ENCODE measurements around the gene HAL.

The HAL gene

DNA sequence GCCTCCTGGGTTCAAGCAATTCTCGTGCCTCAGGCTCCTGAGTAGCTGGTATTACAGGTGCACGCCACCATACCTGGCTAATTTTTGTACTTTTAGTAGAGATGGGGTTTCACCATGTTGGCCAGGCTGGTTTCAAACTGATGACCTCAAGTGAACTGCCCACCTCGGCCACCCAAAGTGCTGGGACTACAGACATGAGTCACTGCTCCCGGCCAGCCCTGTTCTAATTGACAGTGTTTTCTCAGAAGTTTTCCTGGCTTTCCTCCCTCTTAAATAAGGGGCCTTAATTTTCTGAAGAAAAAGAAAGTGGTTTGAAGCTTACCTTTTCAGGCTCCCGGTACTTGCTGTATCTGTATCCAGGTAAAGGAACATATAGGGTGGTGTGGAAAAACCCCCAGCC is 1.7 kb downstream of the HAL start:
- Histone ChIP-seq H4K20me1 (ENCODE audit: insufficient read depth, low read length) (no peaks in the 10 kb centered on the region), H3K79me2 (ENCODE audit: low read length) (no peaks in the 10 kb centered on the region), H3K9ac (ENCODE audit: low read length) (no peak overlapping the region), H2AFZ (ENCODE audit: low read depth, low read length) (no peak overlapping the region), H3K27ac (ENCODE audit: low read length) (no peak overlapping the region), H3K36me3 (replicated peaks; ENCODE audit: low read depth, low read length) (no peaks in the 10 kb centered on the region), H3K4me1 (ENCODE audit: low read length) (peaks cover 5% of the 10 kb centered on the region), H3K27me3 (ENCODE audit: low read depth, low read length) (no peaks in the 10 kb centered on the region), H3K9me3 (ENCODE audit: insufficient read depth, low read length) (no peaks in the 10 kb centered on the region), H3K4me2 (ENCODE audit: low read length) (no peak overlapping the region), H3K4me3 (ENCODE audit: low read length) (no peak overlapping the region)
- TF ChIP-seq, protein P1, sequence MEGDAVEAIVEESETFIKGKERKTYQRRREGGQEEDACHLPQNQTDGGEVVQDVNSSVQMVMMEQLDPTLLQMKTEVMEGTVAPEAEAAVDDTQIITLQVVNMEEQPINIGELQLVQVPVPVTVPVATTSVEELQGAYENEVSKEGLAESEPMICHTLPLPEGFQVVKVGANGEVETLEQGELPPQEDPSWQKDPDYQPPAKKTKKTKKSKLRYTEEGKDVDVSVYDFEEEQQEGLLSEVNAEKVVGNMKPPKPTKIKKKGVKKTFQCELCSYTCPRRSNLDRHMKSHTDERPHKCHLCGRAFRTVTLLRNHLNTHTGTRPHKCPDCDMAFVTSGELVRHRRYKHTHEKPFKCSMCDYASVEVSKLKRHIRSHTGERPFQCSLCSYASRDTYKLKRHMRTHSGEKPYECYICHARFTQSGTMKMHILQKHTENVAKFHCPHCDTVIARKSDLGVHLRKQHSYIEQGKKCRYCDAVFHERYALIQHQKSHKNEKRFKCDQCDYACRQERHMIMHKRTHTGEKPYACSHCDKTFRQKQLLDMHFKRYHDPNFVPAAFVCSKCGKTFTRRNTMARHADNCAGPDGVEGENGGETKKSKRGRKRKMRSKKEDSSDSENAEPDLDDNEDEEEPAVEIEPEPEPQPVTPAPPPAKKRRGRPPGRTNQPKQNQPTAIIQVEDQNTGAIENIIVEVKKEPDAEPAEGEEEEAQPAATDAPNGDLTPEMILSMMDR (IDR thresholded peaks at IDR 0.05; ENCODE audit: low read depth, low read length): no peak
- no peak for TF ChIP-seq EZH2phosphoT487 (IDR thresholded peaks at IDR 0.05; ENCODE audit: low read depth)

DNA sequence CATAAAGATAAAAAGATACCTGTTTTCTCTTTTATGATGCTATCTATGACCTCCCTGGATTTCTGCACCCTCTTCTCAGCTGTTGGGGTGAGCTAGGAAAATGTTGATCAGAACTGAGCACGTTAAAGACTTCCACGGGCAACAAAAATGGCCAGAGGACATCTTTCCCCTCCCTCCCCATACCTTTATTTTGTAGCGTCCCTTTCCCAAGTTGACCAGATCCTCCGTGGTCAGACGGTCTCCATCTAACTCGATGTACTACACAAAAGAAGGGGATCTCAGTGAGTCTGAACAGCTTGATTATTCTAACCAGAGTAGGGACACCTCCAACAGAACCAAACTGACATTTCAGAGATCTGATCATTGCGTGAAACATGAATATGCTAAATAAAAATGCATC is 2.2 kb downstream of the HAL start:
- Histone ChIP-seq H3K36me3 (replicated peaks; ENCODE audit: low read depth, low read length) (no peaks in the 10 kb centered on the region), H3K79me2 (ENCODE audit: low read length) (no peaks in the 10 kb centered on the region), H3K9ac (ENCODE audit: low read length) (no peak overlapping the region)

DNA sequence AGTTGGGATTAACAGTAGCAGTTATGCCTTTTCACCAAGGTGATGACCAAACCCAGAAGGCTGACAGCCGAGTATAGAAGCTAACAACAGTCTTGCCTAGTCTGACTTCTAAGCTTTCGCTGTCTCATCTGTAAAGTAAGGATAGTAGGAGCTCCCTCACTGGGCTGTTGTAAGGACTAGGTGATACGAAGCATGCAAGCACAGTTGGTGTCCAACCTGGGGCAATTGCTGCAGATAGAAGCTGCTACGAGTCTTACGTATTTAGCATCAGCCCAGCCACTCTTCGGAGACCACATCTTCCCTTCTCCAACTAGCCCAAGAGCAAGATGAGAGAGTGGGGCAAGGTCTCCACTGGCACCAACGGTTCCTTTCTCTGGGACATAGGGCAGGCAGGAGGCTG is 6.0 kb downstream of the HAL start:
- Histone ChIP-seq H3K9ac (ENCODE audit: low read length) (no peak overlapping the region), H3K27ac (ENCODE audit: low read length) (no peak overlapping the region), H3K79me2 (ENCODE audit: low read length) (no peaks in the 10 kb centered on the region), H3K36me3 (replicated peaks; ENCODE audit: low read depth, low read length) (no peaks in the 10 kb centered on the region), H4K20me1 (ENCODE audit: insufficient read depth, low read length) (no peaks in the 10 kb centered on the region), H3K4me2 (ENCODE audit: low read length) (no peak overlapping the region), H3K4me3 (ENCODE audit: low read length) (no peak overlapping the region), H3K4me1 (ENCODE audit: low read length) (no peaks in the 10 kb centered on the region), H3K9me3 (ENCODE audit: insufficient read depth, low read length) (no peaks in the 10 kb centered on the region), H3K27me3 (ENCODE audit: low read depth, low read length) (no peaks in the 10 kb centered on the region), H2AFZ (ENCODE audit: low read depth, low read length) (no peak overlapping the region)
- TF ChIP-seq, protein P1 (IDR thresholded peaks at IDR 0.05; ENCODE audit: low read depth, low read length): no peak
- TF ChIP-seq EZH2phosphoT487 (IDR thresholded peaks at IDR 0.05; ENCODE audit: low read depth): no peak

More for the DNA sequence above, 2.2 kb downstream of the HAL start:
- H2AFZ ChIP-seq (ENCODE audit: low read depth, low read length): no peak overlapping the region
- peaks cover 5% of the 10 kb centered on the region for H3K4me1 ChIP-seq (ENCODE audit: low read length)
- no peak overlapping the region for H3K4me3 ChIP-seq (ENCODE audit: low read length)
- H3K27ac ChIP-seq (ENCODE audit: low read length): no peak overlapping the region
- no peaks in the 10 kb centered on the region for H3K9me3 ChIP-seq (ENCODE audit: insufficient read depth, low read length)
- no peak overlapping the region for H3K4me2 ChIP-seq (ENCODE audit: low read length)
- no peaks in the 10 kb centered on the region for H4K20me1 ChIP-seq (ENCODE audit: insufficient read depth, low read length)
- TF ChIP-seq, protein P1 (IDR thresholded peaks at IDR 0.05; ENCODE audit: low read depth, low read length): no peak
- H3K27me3 ChIP-seq (ENCODE audit: low read depth, low read length): no peaks in the 10 kb centered on the region

DNA sequence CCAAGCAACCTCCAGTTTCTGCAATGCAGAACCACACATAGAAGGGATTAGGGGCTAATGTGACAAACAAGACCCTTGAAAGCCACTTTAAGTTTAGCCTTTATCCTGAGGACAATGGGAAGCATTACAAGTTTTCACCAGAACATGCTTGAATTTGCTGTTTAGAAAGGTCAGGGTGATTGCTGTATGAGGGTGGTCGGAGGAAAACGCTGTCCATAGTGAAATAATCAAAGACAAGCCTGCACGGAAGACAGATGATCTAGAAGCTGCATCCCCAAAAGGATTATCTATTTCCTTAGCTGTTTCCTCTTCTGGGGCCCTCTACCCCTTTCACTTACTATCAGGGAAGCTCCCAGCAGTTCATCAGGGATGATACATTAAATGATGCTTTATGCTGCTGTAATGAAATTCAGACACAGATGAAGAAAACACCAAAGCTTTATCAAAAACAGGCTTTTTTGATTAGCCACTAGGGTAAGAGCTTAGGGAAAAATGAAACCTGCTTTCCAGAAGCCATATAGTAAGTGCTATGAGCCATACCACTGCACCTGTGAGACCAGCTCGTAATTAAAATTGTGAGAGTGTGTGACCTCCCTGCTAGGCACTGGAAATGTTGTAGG is 6.5 kb downstream of the HAL start:
- no peaks in the 10 kb centered on the region for H3K36me3 ChIP-seq (replicated peaks; ENCODE audit: low read depth, low read length)
- no peak overlapping the region for H3K4me3 ChIP-seq (ENCODE audit: low read length)
- no peaks in the 10 kb centered on the region for H3K9me3 ChIP-seq (ENCODE audit: insufficient read depth, low read length)
- TF ChIP-seq EZH2phosphoT487 (IDR thresholded peaks at IDR 0.05; ENCODE audit: low read depth): no peak
- TF ChIP-seq, protein P1 (IDR thresholded peaks at IDR 0.05; ENCODE audit: low read depth, low read length): no peak
- H4K20me1 ChIP-seq (ENCODE audit: insufficient read depth, low read length): no peaks in the 10 kb centered on the region
- no peak overlapping the region for H3K9ac ChIP-seq (ENCODE audit: low read length)
- H3K79me2 ChIP-seq (ENCODE audit: low read length): no peaks in the 10 kb centered on the region
- H2AFZ ChIP-seq (ENCODE audit: low read depth, low read length): no peak overlapping the region
- no peak overlapping the region for H3K27ac ChIP-seq (ENCODE audit: low read length)
- H3K4me1 ChIP-seq (ENCODE audit: low read length): no peaks in the 10 kb centered on the region
- no peaks in the 10 kb centered on the region for H3K27me3 ChIP-seq (ENCODE audit: low read depth, low read length)
- no peak overlapping the region for H3K4me2 ChIP-seq (ENCODE audit: low read length)

All from OCI-LY3 (cell line).